Measurements from ENCODE around the gene STARD5.

STARD5 gene

DNA sequence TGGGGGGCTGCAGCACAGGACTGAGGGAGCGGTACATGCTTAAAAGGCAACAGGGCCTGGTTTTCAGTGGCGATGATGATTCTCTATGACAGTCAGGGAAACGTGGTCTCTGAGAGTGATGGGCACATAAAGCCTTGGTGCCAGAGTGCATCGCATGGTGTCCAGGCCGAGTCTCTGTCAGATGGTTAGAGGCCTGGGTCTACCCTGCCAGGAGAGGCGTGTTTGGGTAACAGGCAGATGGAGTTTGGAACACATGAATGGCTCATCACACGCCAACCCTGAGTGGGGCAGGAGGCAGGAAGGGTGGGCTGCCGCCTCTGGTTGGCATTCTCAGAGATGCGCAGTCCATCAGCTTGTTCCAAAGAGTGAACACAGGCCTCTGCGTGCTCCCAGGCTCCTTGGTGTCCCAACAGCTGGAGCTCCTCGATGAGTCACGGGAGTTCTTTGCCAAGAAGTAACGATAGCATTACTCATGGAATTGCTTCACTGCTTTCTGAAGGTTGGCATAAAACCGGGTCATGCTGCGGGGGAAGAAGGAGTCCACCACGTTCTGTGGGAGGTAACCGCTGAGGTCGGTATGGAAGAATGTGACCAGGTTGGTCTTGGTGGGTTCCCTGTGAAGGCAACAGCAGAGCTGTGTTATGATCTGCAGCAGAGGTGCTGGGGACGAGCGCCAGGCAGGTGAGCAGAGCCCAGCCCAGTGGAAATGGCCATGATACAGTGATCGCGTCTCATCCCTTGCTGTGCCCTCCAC is 11.0 kb downstream of the STARD5 start:
- FAIRE-seq, result no peak

DNA sequence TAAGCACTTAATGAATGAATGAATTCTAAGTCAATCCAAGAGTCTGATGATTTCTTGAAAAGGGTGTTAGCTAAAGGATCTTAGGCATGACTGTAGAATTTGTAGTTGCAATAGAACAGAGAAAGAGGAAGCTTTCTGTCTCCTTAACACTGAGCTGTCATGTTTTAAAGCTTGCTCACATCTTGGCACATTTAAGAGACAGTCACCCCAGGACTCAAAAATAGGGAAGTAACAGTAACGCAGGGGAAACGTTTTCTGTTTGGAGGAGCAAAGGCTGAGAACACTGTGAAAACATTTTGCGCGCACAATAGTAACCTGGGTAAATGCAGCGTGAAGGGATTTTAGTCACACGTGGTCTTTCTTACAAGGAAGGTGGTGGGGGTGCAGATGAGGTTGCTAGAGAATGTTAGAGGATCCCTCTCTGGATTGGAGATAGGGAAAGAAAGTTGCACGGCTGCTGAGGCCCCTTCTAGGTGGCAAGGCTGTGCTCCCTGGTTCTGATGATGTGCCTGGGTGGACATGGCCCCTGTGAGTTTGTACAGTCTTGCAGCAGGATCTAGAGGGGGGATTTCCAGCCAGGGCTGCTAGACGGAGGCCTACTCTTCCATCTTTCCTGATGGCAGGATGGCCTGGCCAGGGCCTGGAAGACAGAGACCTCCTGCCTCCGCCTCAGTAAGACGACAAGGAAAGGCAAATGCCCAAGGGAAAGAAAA is 12.0 kb downstream of the STARD5 start:
- FAIRE-seq, result no peak
- TF ChIP-seq, protein P1, sequence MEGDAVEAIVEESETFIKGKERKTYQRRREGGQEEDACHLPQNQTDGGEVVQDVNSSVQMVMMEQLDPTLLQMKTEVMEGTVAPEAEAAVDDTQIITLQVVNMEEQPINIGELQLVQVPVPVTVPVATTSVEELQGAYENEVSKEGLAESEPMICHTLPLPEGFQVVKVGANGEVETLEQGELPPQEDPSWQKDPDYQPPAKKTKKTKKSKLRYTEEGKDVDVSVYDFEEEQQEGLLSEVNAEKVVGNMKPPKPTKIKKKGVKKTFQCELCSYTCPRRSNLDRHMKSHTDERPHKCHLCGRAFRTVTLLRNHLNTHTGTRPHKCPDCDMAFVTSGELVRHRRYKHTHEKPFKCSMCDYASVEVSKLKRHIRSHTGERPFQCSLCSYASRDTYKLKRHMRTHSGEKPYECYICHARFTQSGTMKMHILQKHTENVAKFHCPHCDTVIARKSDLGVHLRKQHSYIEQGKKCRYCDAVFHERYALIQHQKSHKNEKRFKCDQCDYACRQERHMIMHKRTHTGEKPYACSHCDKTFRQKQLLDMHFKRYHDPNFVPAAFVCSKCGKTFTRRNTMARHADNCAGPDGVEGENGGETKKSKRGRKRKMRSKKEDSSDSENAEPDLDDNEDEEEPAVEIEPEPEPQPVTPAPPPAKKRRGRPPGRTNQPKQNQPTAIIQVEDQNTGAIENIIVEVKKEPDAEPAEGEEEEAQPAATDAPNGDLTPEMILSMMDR (IDR thresholded peaks at IDR 0.05; ENCODE audit: insufficient read depth, missing control alignments), result no peak

More for the DNA sequence above, 11.0 kb downstream of the STARD5 start:
- no peak for DNase-seq (ENCODE audit: insufficient read length, low spot score)
- TF ChIP-seq, protein P1 (IDR thresholded peaks at IDR 0.05; ENCODE audit: insufficient read depth, missing control alignments), result no peak

DNA sequence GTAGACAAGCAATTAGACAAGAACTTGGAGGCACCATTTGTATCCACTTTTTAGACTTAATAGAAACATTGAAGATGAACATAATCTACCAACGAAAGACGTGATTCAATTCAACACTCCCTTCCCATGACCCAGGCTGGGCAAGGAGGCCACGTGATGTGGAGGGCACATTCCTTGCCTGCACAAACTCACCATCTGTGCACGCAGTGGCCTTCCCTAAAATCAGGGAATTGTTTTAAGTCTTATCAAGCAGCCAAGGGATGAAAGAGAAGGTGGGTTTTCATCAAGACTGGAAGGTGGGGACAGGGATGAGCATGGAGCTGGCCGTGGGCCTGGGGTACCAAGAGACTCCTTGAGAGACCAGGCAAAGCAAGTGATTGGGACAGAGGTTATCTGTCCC is 13.5 kb downstream of the STARD5 start:
- FAIRE-seq, result no peak

More for the DNA sequence above, 12.0 kb downstream of the STARD5 start:
- DNase-seq (ENCODE audit: insufficient read length, low spot score), result no peak

DNA sequence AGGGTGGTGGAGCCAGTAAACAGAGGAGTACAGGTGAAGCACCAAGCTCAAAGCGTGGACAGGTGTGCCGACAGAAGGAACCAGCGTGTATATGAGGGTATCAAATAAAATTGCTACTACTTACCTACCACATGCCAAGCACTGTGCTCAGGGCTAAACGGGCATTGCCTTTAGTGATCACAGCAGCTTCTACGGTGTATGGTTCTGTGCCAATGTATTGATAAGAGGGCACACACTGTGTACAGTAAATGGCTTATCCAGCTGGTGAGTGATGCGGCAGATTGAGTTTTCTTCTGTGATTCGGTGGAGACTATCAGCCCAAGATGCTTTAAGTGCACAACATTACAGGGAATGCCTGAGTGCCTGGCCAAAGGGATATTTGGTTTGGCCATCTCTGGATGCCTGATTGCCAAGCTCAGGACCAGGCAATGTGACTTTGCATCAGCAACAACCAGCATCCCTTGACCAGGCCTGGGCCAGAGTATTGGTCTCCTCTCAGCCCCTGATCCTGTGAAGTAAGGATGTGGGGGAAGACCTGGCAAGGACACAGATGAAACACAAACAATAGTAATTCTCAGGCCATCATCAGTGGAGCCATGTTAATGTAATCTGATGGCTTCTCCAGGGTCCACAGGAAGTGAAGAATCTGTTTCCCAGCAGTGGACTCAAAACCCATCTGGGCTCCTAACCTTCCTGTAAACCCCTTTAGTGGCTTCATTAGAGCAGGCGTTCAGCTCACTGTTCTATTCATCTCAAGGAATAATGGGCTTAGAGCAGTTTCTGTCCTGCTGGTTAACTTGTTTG is 14.1 kb downstream of the STARD5 start:
- DNase-seq (ENCODE audit: insufficient read length, low spot score), result no peak
- no peak for FAIRE-seq
- TF ChIP-seq, protein P1 (IDR thresholded peaks at IDR 0.05; ENCODE audit: insufficient read depth, missing control alignments), result no peak

More for the DNA sequence above, 13.5 kb downstream of the STARD5 start:
- TF ChIP-seq, protein P1 (IDR thresholded peaks at IDR 0.05; ENCODE audit: insufficient read depth, missing control alignments), result no peak
- DNase-seq (ENCODE audit: insufficient read length, low spot score), result no peak

DNA sequence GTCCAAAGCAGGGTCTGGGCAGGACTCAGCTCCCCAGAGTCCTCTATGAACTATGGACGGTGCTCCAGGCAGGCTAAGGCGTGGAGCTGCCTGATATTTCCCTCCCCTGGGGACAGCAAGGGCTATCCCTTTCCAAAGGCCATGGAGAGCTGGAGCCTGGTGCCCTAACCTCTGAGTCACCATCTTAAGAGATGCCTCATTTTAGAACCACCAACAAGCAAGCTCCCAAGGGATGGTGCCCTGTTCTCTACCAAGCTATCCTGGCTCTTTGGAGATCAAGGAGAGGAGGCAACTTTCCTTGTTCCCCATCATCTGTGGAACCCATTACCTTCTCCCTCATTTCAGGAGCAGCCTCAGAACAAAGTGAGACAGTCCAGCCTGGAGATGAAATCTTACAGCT is 15.7 kb downstream of the STARD5 start:
- DNase-seq (ENCODE audit: insufficient read length, low spot score), result no peak
- TF ChIP-seq, protein P1 (IDR thresholded peaks at IDR 0.05; ENCODE audit: insufficient read depth, missing control alignments), result no peak
- no peak for FAIRE-seq

DNA sequence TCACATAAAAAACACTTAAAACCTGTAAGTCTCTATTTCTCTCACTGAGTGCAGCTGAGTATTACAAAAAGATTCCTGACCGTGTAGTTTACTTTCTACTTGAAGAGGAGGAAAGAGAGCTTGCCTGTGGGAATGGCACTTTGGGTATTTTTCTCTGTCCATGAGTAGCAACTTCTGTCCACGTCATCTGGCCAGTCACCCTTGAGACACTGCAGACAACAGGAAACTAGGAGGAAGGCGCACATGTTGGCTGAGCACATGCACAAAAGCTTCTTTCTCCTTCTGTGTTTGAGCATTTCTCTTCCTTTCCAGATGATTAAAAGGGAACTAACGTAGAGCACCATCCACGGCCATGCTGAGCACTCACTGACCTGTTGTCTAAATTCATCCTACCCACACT is 19.7 kb downstream of the STARD5 start:
- TF ChIP-seq, protein P1 (IDR thresholded peaks at IDR 0.05; ENCODE audit: insufficient read depth, missing control alignments), result no peak
- DNase-seq (ENCODE audit: insufficient read length, low spot score) (no peak), FAIRE-seq (no peak)

Data from D721Med (cell line).